Neutrophil (primary cell): ENCODE measurements around the gene CHRM4.

Experiments
- H3K27ac ChIP-seq: fragments of 200-600 bp; sonication (generic); 2 replicates; pipeline ENCODE4 v1.5.1; 2016; ENCODE audit warnings: mild to moderate bottlenecking, moderate library complexity
- H3K27me3 ChIP-seq: fragments of 200-600 bp; sonication (generic); 2 replicates; pipeline ENCODE4 v1.6.0; 2016; ENCODE audit warnings: mild to moderate bottlenecking
- H3K36me3 ChIP-seq: fragments of 200-600 bp; sonication (generic); 2 replicates; pipeline ENCODE4 v1.5.1; 2017
- H3K4me1 ChIP-seq, 2 experiments: fragments of 200-600 bp in 1 of 2; sonication (generic) in 1 of 2; 1 replicate in 1 of 2; 2 replicates in 1 of 2; pipeline versions ENCODE4 v1.5.1 to v1.6.1; 2013 to 2016; ENCODE audit warnings: low read depth in 1 of 2, low read length in 1 of 2, mild to moderate bottlenecking in 1 of 2, moderate library complexity in 1 of 2; ENCODE audit not compliant: control insufficient read depth in 1 of 2, insufficient read depth in 1 of 2
- H3K4me3 ChIP-seq, 2 experiments: fragments of 200-600 bp in 1 of 2; sonication (generic) in 1 of 2; 1 replicate in 1 of 2; 2 replicates in 1 of 2; pipeline ENCODE4 v1.5.1; 2013 to 2016; ENCODE audit warnings: low read depth in 1 of 2, low read length in 1 of 2, mild to moderate bottlenecking in 1 of 2, moderate library complexity in 1 of 2
- H3K9me3 ChIP-seq: fragments of 200-600 bp; sonication (generic); 2 replicates; pipeline ENCODE4 v1.5.1; 2016
- CTCF ChIP-seq: fragments of 200-600 bp; sonication (generic); IDR thresholded peaks from 2 replicates; pipeline ENCODE4 v1.5.1; 2016; ENCODE audit warnings: antibody characterized with exemption

CHRM4 gene

DNA sequence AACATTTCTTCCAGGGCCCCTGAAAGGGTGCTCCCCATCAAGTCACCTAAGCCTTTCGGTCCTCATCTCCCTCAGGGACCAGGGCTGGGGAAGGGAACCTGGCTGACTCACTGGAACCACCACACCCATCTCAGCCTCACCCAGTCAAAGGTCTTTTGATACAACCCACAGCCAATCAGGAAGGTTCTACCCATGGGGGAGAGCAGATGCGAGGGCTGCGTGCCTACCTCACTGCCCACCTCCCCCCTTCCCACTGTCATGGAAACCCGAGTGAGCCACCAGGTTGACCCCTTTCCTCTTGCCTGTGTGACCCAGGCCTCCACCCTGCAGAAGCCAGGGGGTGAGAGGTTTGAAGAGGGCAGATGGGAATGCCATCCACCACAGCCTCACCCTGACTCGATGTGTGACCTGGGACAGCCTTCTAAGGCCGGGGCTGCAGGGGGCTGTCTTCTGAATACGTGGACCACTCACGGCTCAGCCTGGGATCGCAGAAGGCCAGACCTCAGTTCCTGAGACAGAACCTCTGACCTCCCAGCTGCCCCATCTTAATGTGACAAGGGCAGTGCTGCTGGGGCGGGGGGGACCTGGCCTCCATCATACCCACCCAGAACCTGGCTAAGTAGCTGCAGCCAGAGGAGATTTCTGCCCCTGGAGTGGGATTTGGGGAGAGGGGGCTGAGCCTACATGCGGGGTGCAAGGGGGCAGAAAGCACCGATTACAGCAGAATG is 7.4 kb downstream of the CHRM4 start:
- Histone ChIP-seq H3K4me1 (peaks cover 21 to 47% of the 10 kb centered on the region in 2 experiments), H3K36me3 (peaks cover 7% of the 10 kb centered on the region), H3K27ac (no peak overlapping the region), H3K9me3 (no peaks in the 10 kb centered on the region), H3K27me3 (peaks cover 86% of the 10 kb centered on the region), H3K4me3 (no peak overlapping the region)
- no peak for TF ChIP-seq CTCF

GRCh38 chr11:46383404-46383758 is 8.2 kb downstream of the CHRM4 start:
- Histone ChIP-seq H3K9me3 (no peaks in the 10 kb centered on the region), H3K4me1 (peaks cover 29 to 54% of the 10 kb centered on the region in 2 experiments), H3K36me3 (peaks cover 13% of the 10 kb centered on the region), H3K27me3 (peaks cover 78% of the 10 kb centered on the region), H3K27ac (no peak overlapping the region), H3K4me3 (no peak overlapping the region)
- no peak for TF ChIP-seq CTCF

- Histone ChIP-seq H3K4me3 (peak overlapping the region in 1 of 2 experiments; percentile 88), H3K27me3 (peaks cover 73% of the 10 kb centered on the region), H3K4me1 (peaks cover 32 to 55% of the 10 kb centered on the region in 2 experiments), H3K27ac (no peak overlapping the region), H3K9me3 (no peaks in the 10 kb centered on the region), H3K36me3 (peaks cover 18% of the 10 kb centered on the region)
- TF ChIP-seq CTCF = no peak
Measured at GRCh38 chr11:46382646-46383403, 8.8 kb downstream of the CHRM4 start.

DNA sequence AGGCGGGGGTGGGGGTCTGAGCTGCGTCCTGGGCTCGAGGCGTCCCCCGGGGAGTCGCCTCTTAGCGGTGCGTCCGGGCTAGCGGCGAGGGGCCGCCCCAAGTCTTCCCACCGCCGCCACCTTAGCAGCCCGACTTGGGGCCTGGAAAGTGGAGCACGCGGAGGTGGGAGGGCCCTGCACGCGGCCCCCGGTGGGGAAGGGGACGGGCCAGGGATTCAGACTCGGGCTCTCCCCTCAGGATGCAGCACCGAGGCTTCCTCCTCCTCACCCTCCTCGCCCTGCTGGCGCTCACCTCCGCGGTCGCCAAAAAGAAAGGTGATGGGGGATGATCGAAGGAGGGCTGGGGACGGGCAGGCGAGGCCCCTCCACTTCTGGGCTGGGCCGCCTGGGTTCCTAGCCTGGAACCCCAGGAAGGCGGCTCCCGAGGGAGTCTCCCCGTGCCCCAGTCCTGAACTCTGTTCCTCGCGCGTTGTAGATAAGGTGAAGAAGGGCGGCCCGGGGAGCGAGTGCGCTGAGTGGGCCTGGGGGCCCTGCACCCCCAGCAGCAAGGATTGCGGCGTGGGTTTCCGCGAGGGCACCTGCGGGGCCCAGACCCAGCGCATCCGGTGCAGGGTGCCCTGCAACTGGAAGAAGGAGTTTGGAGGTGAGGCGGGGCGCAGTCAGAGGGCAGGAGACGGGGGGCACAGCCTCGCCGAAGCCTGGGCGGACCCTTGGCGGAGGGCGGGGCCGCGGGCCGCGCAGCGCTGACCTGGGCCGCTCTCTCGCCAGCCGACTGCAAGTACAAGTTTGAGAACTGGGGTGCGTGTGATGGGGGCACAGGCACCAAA is 9.5 kb downstream of the CHRM4 start:
- TF ChIP-seq CTCF = no peak
- no peak overlapping the region for H3K27ac ChIP-seq
- no peaks in the 10 kb centered on the region for H3K9me3 ChIP-seq
- peaks cover 26% of the 10 kb centered on the region for H3K36me3 ChIP-seq
- peak overlapping the region; percentile 39 to 88 for H3K4me3 ChIP-seq
- H3K27me3 ChIP-seq = peaks cover 65% of the 10 kb centered on the region
- peaks cover 32 to 57% of the 10 kb centered on the region in 2 experiments for H3K4me1 ChIP-seq

DNA sequence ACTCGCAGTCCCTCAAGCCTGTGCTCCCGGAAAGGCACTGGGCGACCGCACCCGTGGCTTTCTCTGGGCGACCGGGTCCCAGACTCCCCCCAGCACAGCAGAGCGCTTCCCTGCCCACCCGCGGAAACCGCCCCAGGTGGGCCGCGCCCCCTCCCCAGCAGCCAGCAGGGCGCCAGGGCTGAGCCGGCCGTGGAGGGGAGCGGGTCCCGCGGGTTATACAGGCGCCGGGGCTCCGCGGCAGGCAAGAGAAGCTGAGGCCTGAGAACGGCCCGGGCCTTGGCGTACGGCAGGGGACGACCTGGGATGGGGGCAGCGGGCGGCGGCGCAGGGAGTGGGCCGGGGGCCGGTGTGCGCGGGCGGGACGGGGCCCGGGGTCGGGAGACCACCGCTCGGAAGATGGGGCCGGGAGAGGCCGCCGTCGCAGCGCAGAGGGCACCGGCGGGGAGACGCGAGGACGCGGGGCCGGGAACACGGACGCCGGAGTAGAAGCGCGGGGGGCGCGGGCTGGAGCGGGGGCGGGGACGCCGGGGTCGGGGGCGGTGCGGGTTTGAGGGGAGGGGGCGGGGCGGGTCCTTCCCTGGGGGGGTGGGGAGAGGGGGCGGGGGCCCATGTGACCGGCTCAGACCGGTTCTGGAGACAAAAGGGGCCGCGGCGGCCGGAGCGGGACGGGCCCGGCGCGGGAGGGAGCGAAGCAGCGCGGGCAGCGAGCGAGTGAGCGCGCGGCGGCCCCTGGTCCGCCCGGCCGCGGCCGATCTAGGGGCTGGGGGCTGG is 10.3 kb downstream of the CHRM4 start, which contains the start of gene MDK:
MDK (plus strand) TSS at position 622 of the 771 bp plus-strand sequence. CDS start 389 bp downstream, outside the sequence.
- Histone ChIP-seq H3K36me3 (peaks cover 34% of the 10 kb centered on the region), H3K27ac (peak within 1 kb of the TSS; percentile 76), H3K27me3 (peaks cover 57% of the 10 kb centered on the region), H3K4me3 (peak within 1 kb of the TSS; percentile 87 to 88), H3K4me1 (peaks cover 32 to 57% of the 10 kb centered on the region in 2 experiments), H3K9me3 (peaks cover 4% of the 10 kb centered on the region)
- no peak for TF ChIP-seq CTCF
